ENCODE results near the gene PHF21A.

PHF21A gene

DNA sequence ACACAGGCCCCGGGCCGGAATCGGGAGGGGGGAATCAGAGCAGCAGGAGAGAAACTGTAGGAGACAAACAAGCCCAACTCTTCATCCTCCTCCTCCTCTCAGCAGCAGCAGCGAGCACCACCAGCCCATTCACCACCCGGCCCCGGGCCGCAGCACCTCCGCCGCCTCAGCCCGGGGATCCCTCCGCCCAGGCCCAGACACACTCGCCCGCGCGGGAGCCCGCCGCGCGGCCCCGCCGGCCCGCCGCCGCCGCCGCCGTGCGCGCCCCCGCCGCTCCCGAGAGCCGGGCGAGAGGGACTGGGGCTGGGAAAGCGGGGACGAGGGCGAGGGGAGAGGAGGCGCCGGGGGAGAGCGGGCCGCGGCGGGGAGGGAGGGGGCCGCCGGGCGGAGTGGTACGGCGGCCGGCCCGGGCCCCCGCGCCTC lies at the start of gene PHF21A:
TSS of gene PHF21A (minus strand) at position 154 of the 423 bp plus-strand sequence. CDS start 37,235 bp downstream, outside the sequence.
- peak; percentile 60 to 84 for DNase-seq (ENCODE audit: extremely low read depth in 1 of 2, low read depth in 1 of 2)

DNA sequence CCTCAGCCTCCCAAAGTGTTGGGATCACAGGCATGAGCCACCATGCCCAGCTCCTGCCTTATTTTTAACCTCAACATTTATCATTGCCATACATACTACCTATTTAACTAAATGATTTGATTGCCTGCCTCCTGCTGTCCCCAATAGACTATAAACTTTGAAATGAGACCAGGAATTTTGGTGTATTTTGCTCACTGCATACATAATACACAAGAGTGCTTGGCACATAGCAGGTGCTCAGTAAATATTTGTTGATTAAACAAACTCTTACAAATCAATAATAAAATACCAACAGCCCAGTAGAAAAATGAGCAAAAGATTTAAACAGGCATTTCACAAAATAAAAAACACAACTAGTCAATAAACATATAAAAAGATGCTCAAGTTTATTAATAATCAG lies 49.5 kb upstream of the PHF21A start:
- DNase-seq (ENCODE audit: extremely low read depth in 1 of 2, low read depth in 1 of 2) = no peak

DNA sequence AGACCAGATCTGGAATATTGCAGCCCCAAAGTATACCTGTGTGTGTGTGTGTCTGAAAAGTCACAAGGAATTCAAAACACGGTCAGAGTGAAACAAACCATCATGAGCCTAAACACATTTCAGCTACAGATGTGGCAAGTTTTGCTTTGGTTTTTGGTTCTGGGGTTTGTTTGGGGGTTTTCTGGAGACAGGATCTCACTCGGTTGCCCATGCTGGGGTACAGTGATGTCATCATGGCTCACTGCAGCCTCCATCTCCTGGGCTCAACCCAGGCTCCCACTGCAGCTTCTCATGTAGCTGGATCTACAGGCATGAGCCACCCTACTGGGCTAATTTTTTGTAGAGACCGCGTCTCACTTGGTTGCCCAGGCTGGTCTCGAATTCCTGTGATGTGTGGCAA lies 41.4 kb upstream of the PHF21A start:
- no peak for DNase-seq (ENCODE audit: extremely low read depth in 1 of 2, low read depth in 1 of 2)

DNA sequence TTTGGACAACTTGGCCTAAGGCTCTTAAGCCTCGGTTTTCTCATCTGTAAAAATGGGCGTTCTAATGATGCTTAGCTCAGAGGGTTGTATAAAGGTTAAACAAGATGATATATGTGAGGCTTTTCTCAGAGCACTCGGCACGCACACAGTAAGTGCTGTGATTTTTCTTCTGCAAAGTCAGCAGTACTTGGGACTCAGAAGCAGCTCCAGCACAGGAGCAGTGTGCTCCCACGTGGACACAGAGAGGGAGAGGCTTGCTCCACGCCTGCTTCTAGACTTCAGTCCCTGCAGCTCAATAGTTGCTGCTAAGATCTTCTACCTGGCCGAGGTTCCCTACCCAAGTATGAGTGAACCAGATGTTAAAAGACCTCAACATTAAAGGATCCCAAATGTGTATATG lies 39.9 kb upstream of the PHF21A start:
- DNase-seq (ENCODE audit: extremely low read depth in 1 of 2, low read depth in 1 of 2) = no peak

DNA sequence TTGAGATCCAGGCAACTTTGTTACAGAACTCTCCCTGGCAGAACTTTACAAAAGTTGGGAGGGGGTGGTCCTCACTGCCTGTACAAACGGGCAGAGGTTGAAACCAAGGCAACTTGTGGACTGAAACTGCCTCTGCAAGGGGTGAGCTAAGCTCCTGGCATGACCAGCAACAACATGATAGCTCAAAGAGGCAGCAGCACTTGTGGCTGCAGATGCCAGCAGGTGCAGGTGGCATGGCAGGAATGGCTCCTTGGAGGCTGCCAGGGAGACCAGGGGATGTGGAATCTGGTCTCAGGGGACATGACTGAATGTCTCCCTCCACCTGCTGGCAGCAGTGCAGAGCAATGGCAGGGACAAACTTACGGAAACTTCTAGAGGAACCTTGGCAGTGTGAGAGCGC lies 38.8 kb upstream of the PHF21A start:
- no peak for DNase-seq (ENCODE audit: extremely low read depth in 1 of 2, low read depth in 1 of 2)

DNA sequence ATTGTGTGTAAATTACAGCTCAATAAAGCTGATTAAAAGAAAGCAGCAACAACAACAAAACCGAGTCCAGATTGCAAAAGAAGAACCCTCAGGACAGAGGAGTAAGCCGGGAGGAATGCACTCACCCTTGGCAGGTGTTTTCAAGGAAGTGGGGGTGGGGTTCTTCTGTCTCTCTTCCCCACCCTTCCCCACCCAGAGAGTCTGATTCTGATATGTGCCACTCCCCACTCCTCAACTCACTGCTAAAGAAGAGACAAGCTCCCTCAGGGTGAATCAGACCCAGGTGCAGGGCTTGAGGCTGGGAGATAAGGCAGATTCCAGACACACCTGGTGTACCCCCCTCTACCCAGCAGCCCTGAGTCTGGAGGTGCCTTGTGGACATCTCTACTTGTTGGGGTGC lies 38.4 kb upstream of the PHF21A start:
- no peak for DNase-seq (ENCODE audit: extremely low read depth in 1 of 2, low read depth in 1 of 2)

DNA sequence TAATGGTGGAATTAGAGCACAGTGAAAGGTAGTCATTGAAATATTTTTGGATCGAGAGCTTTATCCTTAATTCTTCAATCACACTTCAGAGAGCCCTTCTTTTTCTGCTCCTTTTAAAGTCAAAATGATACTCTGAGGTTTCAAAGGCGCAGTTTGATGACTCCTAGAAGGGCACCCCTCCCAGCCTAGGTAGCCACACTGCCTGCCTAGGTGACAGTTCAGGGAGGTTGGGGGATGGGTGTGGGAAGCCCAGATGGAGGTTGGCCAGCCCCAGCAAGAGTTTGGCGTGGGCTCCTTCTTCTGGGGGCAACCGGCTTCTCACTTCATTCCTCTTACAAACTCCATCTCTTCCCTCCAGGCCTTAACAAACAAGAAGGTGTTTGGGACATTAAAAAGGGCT lies 28.6 kb upstream of the PHF21A start:
- DNase-seq (ENCODE audit: extremely low read depth in 1 of 2, low read depth in 1 of 2) = no peak

DNA sequence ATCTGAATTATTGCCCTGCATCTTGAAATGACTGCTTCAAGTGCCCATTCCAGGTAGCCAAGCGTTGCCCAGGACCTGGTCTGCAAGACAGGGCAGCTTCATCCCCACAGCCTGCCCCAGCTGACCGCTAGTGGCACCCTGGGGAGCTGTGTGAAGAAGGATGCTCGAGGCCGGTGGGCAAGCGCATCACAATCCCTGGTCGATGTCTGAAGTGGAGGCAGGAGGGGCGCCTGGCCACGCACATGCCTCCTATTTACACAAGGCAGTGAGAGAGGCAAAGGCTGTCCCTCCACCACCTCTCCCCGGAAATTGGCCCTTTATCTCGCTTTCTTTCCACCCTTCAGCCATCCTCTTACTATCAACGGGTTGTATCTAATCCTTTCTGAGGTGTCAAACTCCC lies 28.1 kb upstream of the PHF21A start:
- DNase-seq (ENCODE audit: extremely low read depth in 1 of 2, low read depth in 1 of 2) = no peak

DNA sequence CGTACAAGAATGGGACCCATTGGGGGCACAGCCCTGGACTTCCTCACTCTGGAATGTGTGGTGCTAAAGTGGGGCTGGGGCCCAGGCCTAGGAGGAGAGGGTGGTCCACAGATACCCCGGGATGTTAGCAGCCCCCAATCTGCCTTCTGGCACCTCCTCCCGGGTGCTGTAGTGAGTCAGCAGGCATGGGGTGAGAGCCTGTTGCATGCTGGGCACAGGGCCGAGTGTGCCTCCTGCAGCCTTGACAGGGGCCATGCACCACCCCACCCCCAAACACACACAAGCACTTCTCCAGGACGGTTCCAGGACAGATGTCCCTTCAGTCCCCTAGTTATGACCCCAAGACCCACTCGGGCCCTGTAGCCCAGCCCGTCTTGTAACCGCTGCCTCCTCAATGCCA lies 23.5 kb upstream of the PHF21A start:
- no peak for DNase-seq (ENCODE audit: extremely low read depth in 1 of 2, low read depth in 1 of 2)

DNA sequence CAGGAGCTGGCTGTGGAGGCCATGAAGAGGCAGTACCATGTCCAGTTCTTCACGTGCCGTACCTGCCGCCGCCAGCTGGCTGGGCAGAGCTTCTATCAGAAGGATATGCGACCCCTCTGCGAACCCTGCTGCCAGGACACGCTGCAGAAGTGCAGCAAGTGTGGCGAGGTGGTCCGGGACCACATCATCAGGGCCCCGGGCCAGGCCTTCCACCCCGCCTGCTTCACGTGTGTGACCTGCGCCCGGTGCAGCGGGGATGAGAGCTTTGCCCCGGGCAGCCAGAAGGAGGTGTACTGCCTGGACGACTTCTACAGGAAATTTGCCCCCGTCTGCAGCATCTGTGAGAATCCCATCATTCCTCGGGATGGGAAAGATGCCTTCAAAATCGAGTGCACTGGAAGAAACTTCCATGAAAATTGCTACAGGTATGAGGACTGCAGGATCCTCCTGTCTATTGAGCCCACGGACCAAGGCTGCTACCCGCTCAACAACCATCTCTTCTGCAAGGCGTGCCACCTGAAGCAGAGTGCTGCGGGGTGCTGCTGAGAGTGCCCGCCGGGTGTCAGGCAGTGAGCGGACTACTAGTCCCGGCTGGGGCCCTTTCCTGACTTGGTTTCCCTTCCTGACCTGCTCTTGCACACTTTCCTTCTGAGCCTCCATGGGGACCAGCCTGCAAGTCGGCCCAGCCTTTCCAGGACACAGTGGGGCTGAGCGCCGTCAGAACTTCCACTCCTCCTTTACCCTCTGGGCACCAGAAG lies 22.0 kb upstream of the PHF21A start:
- DNase-seq (ENCODE audit: extremely low read depth in 1 of 2, low read depth in 1 of 2) = no peak

DNA sequence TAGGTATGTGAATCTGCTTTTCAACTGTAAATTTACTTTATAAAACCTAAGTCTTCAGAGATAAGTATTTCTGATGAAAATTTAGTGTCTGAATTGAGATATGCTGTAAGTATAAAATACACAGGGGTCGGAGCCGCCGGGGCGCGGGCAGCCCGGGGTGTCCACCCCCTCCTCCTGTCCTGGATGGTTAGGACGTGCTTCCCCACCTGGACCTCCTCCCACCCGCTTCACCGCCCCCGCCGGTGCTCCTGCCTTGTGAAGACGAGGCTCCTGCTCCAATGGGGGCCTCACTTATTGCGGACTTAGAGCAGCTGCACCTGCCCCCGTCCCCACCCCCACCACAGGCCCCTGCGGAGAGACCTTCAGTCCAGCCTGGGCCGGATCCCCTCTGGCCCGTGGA lies 21.3 kb upstream of the PHF21A start:
- DNase-seq (ENCODE audit: extremely low read depth in 1 of 2, low read depth in 1 of 2) = no peak

DNA sequence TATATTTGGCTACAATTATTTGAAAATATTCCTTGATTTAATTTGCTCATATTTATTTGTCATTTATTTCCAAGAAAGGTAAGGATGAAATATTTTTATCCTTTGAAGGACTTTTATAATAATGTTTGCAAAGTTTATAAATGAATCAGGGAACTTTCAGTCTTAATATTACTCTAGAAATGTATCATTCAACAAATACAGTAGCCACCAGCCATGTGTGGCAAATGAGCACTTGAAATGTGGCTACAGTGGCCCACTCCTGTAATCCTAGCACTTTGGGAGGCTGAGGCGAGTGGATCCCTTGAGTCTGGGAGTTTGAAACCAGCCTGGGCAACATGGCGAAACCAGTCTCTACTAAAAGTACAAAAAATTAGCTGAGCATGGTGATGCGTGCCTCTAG lies 20.3 kb upstream of the PHF21A start:
- DNase-seq (ENCODE audit: extremely low read depth in 1 of 2, low read depth in 1 of 2) = no peak

DNA sequence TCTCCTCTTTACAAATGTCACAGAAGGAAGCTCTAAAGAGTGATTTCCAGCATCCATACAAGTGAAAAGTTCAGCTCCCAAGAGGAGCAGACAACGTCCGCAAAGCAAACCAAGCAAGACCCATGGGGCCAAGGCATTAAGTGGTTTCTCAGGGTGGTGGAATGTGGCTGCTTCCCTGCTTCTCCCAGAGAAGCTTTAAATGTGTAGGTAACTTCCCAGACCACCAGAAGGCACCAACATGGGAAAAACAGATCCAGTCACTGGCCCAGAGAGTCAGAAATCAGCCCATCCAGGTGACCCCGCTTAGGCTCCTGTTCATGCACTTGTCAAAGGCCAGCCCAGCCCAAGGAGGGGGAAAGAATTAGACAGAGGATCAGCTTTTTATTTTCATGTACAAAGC lies 13.3 kb upstream of the PHF21A start:
- DNase-seq (ENCODE audit: extremely low read depth in 1 of 2, low read depth in 1 of 2) = no peak

DNA sequence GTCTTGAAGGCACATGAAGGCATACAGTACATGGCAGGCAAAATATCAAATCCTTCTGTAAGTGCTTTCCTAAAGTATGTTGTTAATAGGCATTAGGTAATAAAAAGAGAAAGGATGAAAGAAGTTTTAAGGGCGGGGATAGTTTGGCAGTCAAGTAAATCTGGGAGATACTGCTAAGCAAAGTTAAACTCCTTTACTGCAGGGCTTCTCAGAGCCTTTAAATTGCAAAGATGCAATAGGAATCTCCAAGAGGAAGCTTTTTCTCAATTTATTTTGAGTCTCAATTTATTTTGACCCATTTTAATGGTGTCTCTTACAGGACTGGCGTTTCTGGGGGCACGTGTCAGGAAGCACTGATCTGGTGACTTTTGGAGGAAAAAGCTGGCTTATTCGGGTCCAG lies 12.8 kb upstream of the PHF21A start:
- no peak for DNase-seq (ENCODE audit: extremely low read depth in 1 of 2, low read depth in 1 of 2)

DNA sequence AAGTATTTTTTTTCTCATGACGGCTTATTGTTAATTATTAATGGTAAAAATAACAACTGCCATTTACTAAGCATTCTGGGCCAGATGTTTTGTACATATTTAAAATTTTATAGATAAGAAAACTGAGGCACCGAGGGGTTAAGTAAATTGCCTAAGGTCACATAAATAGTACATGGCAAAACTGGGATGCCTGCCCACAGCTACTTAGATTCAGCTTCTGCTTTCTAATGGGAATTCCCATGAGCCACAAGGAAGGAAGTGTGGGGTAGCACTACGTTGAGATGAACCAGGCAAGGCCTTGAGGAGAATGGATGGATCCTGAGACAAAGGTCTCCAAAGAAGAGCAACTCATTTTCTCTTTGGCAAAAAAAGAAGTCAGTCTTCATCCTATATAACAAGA lies 11.9 kb upstream of the PHF21A start:
- DNase-seq (ENCODE audit: extremely low read depth in 1 of 2, low read depth in 1 of 2) = no peak

DNA sequence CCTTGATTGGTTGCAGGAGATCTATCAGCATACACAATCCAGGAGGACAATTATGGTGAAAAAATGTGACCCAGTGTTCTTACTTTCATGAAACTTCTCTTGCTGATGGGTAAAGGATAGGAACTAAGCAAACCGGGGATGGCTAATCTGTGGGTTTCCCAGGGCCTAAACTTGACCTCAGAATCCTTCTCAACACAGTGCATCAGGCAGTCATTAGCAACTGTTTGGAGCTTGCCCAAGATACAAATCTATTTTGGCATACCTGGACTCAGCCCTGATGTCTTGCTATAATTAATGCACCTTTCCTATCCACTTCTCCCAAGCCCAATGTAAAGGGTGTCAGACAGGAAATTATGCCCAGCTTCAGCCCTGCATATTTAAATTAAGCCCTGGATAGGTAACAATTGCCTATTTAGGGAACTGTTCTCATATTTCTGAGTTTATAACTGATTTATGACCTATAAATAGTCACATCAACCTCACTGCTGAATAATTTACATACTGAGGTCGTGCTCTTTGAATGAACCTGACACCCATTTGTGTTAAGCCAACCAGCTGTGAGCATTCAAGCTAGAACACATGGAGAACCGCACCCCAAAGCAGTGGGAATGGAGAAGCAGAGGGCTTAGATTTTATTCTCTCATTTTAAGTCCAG lies 9.2 kb upstream of the PHF21A start:
- DNase-seq (ENCODE audit: extremely low read depth in 1 of 2, low read depth in 1 of 2) = no peak

DNA sequence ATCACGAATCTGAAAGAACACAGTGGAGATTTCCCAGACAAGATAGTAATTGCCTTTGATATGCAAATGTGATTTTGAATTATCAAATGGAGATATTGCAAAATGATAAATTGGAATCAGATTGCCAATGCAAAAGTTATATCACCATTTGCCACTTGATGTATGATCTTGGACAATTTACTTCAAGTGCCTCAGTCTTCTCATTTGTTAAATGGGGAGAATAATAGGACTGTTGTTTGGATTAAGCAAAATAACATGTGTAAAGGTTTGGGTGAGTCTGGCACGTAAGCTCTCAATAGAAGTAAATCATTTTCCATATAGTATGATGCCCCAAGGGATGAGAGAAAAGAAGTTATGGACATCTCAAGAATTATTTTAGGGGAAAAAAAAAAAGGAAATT lies 7.9 kb upstream of the PHF21A start:
- DNase-seq (ENCODE audit: extremely low read depth in 1 of 2, low read depth in 1 of 2) = no peak

DNA sequence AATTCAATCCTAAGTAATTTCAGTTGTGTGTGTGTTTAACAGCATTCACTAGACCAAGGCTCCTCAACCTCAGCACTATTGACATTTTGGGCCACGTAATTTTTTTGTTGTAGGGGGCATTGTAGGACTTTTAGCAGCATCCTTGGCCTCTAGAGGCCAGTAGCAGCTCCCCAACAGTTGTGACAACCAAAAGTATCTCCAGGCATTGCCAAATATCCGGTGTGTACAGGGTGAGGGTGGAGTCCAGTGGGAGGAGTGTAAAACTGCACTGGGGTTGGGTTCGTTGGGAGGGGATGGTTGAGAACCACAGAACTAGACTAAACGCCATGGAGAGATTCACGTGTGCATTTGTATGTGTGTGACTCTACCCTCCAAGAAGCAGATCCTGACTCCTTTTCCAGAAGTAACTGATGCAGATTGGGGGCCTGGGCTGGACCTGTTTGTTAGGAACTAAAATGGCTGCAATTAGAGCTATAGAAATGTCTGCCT lies 5.9 kb upstream of the PHF21A start:
- DNase-seq (ENCODE audit: extremely low read depth in 1 of 2, low read depth in 1 of 2) = peak in 1 of 2 donors; percentile 14

DNA sequence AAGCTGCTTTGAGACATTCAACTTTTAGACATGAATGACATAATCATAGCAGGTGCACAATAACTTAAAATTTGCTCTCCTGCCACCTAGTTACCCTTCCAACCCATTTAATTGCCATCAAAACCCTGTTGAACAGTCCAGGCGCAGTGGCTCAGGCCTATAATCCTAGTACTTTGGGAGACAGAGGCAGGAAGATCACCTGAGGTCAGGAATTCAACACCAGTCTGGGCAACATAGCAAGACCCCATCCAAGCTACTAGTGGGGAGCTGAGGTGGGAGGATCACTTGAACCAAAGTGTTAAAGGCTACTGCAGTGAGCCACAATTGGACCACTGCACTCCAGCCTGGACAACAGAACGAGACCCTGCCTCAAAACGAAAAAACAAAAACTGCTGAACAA lies 4.0 kb upstream of the PHF21A start:
- no peak for DNase-seq (ENCODE audit: extremely low read depth in 1 of 2, low read depth in 1 of 2)

DNA sequence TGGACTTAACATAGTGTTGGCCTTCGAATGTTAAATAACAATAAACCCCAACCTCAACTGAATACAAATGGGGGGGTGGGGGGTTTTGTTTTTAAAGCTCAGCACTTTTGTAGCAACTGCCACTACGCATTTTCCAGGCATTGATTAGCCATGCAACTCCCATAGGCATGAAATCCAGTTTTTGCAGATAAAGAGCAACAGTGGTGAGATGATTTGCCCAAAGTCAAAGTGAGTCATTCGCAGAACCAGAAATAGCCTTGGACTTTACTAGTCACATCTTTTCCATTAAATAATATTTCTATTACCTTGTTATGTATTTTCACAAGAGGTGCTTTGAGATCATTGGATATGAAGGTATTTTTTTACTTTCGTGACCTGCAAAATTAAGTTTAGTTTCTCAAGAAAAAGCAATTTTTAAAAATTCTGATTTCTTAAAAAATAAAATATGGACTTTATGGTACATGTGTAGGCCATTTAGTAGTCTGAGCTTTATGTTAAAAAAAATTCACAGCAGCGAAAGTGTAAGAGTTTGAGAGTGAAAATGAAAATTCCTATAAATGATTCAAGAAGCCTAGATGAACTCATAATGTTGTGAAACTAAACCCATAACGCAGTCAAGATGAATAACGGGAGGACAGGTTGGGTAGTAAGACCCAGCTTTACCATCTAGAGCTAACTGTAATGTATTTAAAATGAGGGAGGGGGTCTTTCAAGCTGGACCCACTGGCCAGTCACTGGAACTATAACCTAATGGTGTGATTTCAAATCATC lies 1.9 kb upstream of the PHF21A start:
- DNase-seq (ENCODE audit: extremely low read depth in 1 of 2, low read depth in 1 of 2) = no peak

DNA sequence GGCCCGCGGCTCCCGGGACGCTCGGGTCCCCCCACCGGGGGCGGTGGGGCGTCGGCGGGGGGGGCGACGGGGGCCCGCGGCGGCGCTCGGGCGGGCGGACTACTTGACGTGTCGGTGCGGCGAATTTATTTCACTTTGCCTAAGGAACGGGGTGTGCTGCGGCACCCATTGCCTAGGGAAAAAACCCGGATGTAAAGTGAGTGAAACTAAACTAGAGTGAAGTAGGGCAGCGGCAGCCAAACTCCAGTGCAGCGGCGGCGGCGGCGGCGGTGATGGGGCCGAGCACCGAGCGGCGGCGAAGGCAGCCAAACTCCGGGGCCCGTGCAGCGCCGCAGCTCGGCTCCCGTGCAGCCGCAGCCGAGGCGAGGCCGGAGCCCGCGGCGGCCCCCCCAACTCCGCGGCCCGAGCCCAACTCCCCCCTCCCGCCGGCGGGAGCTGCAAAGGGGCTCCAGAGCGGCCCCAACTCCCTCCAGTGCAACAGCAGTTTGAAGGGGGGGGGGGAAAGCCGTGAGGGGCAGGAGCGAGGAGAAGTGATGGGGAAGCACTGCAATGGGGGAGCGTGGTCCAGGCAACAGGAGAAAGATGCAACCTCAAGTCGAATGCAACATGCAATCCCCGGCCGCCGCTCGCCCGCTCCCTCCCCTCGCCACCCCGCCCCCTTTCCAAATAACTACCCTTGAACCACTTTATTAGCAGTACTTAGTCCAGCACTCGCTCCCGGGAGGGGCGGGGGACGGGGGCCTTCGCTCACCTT lies 647 bp upstream of the PHF21A start:
- DNase-seq (ENCODE audit: extremely low read depth in 1 of 2, low read depth in 1 of 2) = peak; percentile 46 to 54
